HL-60 (cell line): ENCODE data around the gene GRIN1.

Experiments
- CTCF ChIP-seq: IDR thresholded peaks from one replicate; pipeline ENCODE4 v1.5.1; 2011; ENCODE audit warnings: low read length, control low read depth, inconsistent platforms; ENCODE audit not compliant: insufficient read depth
- POLR2AphosphoS5 ChIP-seq: IDR thresholded peaks from 2 replicates; pipeline ENCODE4 v1.6.1; 2012; ENCODE audit warnings: low read depth
- SPI1 ChIP-seq: IDR thresholded peaks from 2 replicates; pipeline ENCODE4 v1.6.1; 2012; ENCODE audit warnings: low read depth, mild to moderate bottlenecking, borderline replicate concordance
- TF ChIP-seq, protein P1 (sequence below): IDR thresholded peaks from 2 replicates; pipeline ENCODE4 v1.6.1; 2012; ENCODE audit warnings: low read depth; ENCODE audit not compliant: insufficient replicate concordance

- TF ChIP-seq POLR2AphosphoS5 = no peak
- no peak for TF ChIP-seq CTCF
- TF ChIP-seq, protein P1, sequence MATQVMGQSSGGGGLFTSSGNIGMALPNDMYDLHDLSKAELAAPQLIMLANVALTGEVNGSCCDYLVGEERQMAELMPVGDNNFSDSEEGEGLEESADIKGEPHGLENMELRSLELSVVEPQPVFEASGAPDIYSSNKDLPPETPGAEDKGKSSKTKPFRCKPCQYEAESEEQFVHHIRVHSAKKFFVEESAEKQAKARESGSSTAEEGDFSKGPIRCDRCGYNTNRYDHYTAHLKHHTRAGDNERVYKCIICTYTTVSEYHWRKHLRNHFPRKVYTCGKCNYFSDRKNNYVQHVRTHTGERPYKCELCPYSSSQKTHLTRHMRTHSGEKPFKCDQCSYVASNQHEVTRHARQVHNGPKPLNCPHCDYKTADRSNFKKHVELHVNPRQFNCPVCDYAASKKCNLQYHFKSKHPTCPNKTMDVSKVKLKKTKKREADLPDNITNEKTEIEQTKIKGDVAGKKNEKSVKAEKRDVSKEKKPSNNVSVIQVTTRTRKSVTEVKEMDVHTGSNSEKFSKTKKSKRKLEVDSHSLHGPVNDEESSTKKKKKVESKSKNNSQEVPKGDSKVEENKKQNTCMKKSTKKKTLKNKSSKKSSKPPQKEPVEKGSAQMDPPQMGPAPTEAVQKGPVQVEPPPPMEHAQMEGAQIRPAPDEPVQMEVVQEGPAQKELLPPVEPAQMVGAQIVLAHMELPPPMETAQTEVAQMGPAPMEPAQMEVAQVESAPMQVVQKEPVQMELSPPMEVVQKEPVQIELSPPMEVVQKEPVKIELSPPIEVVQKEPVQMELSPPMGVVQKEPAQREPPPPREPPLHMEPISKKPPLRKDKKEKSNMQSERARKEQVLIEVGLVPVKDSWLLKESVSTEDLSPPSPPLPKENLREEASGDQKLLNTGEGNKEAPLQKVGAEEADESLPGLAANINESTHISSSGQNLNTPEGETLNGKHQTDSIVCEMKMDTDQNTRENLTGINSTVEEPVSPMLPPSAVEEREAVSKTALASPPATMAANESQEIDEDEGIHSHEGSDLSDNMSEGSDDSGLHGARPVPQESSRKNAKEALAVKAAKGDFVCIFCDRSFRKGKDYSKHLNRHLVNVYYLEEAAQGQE = no peak
- no peak for TF ChIP-seq SPI1
Measured at GRCh38 chr9:137141050-137141810, 2.3 kb downstream of the GRIN1 start.
